GM21381 (cell line): ENCODE measurements around the gene B3GNT8.
"Not testable (repeated sequence)": the region's sequence is repeated elsewhere in the genome, so short reads cannot be mapped to it uniquely, and the experiment has no call there.

Experiments used
- ATAC-seq: cut with Tn5 transposase; IDR thresholded peaks from one replicate; pipeline ENCODE4 v1.9.1; 2021; ENCODE audit warnings: mild to moderate bottlenecking, moderate library complexity; ENCODE audit not compliant: unreplicated experiment

The B3GNT8 gene

DNA sequence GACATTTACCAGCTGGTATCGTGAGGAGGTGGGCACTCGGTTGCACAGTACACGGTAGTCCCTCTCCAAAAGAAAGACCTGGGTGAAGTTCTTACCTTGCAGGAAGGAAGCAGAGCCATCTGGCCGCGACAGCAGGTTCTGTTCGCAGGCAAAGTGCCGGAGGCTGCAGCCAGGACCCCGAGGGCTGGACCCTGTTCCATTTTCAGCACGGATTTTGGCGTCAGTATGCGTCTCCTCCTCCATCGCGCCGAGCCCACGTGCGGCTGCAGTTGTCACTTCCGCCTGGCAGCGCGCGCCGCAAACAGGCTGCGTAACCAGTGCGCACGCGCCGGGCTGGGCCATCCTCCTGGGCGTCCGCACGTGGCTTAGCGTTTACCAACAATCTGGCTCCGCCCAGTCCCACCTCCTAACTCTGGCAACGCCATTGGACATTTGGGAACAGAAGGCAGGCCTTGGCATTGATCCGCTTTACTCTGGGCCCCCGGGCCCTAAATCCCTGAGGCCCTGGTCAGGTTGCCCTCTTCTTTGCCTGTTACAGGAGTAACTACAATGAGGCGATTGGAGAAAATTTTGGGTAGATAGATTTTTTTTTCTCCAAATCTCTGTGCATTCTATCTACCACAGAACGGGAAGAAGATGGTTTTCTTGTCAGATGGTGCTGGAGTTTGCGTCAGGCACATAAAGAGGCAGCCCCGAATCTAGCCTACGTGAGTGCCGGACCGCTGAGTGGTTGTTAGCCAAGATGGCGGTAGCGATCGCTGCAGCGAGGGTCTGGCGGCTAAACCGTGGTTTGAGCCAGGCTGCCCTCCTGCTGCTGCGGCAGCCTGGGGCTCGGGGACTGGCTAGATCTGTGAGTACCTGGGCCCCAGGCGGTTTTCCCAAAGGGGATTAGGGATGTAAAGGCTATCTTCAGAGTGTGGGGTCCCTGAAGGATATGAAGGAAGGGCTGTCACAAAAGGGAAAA is 29.8 kb downstream of the B3GNT8 start, which contains the start of the genes BCKDHA and EXOSC5:
Gene BCKDHA, plus strand, starts transcription at position 733 of the 964 bp plus-strand sequence. Its CDS starts 10 bp downstream, at position 743.
Gene EXOSC5, minus strand, starts transcription at position 274 of the 964 bp plus-strand sequence. Its CDS starts 31 bp downstream, at position 243.
- peak; percentile 87 for ATAC-seq

DNA sequence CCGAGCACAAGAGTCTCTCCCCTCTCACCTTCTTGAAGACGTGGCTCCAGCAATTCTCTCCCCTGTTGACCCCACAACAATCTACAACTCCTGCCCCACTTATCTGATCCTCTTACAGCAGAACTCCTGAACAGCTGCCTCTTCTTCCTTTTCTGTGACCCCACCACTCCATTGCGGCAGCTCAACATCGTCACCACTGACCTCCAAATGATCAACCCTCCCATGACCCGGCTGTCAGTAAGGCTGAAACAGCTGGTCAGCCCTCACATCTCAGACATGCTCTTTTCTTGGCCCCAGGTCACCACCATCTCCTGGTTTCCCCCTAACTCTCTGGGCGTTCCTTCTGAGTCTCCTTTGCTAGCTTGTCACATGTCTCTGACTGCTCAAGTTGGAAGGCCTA is 31.8 kb downstream of the B3GNT8 start:
- ATAC-seq: no peak

DNA sequence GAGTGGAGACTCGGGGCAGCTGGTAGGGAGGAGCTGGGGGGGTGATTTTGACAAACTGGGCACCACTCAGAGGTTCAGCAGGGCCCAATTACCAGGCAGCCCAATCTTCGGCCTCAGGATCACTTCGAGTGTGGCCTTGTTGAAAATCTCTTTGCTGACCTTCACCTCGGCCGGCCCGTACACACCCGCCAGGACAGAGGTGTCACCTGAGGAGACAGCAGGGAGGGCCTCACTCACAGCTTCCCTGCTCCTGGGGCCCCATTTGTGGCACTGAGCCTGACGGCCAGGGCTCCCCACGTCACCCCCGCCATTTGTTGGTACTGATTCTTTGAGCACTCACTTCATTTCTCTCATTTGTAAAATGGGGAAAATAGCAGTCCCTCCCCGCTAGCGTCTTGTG is 34.4 kb downstream of the B3GNT8 start:
- no peak for ATAC-seq

DNA sequence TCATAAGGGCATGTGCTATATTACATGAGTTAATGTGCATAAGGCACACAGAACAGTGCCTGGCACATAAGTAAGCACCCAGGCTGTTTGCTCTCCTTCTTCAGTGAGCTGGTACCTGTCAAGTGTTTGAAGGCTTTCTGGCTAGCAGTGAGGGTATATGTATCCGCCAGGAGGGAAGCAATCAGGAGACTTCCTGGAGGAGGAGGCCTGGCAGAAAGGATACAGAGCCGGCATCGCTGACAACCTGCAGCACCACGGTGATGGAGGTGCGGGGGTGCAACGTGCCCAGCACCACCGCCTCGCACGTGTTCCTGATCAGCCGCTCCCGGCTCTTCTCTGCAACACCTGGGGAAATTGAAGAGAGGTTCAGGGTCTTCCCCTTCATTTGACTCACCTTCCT is 35.6 kb downstream of the B3GNT8 start:
- ATAC-seq: no peak

DNA sequence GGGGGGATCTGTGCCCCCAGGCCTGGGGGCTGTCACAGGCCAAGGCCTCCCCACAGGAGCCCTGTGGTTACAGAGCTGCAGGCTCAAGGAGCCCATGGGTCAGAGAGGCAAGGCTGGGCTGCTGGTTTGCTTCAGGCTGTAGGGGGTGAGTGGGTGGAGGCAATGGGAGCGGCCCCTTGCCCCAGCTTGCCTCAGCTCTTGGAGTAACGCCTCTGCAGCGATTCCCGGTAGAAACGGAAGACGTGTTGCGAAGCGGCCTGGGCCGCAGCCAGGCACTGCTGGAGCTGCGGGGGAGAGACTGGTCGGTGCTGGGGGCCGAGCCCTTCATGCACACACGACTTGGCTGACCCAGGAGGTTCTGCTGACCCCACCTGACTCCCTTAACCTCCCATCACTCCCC is 40.7 kb downstream of the B3GNT8 start:
- ATAC-seq: no peak

DNA sequence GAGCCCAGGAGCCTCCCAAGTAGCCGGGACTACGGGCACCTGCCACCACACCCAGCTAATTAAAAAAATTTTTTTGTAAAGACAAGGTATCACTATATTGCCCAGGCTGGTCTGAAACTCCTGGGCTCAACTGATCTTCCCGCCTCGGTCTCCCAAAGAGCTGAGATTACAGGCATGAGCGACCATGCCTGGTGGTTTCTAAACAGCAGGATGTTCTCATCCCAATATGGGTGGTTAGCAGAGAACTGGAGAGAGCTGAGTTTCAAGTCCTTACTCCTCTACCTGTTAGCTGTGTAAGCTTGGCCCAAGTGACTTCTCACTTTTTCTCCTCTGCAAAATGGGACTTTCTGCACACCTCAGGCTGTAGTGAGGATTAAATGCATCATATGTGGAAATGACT is 42.8 kb downstream of the B3GNT8 start:
- no peak for ATAC-seq

DNA sequence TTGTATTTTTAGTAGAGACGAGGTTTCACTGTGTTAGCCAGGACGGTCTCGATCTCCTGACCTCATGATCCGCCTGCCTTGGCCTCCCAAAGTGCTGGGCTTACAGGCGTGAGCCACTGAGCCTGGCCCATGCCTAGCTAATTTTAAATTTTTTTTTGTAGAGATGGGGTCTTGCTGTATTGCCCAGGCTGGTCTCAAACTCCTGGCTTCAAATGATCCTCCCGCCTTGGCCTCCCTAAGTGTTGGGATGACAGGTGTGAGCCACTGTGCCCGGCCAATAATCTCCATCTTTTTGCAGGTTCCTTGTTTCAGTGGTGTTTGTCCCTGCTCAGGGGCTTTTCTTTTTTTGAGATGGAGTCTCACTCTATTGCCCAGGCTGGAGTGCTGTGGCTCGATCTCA is 45.6 kb downstream of the B3GNT8 start:
- not testable (repeated sequence) for ATAC-seq

DNA sequence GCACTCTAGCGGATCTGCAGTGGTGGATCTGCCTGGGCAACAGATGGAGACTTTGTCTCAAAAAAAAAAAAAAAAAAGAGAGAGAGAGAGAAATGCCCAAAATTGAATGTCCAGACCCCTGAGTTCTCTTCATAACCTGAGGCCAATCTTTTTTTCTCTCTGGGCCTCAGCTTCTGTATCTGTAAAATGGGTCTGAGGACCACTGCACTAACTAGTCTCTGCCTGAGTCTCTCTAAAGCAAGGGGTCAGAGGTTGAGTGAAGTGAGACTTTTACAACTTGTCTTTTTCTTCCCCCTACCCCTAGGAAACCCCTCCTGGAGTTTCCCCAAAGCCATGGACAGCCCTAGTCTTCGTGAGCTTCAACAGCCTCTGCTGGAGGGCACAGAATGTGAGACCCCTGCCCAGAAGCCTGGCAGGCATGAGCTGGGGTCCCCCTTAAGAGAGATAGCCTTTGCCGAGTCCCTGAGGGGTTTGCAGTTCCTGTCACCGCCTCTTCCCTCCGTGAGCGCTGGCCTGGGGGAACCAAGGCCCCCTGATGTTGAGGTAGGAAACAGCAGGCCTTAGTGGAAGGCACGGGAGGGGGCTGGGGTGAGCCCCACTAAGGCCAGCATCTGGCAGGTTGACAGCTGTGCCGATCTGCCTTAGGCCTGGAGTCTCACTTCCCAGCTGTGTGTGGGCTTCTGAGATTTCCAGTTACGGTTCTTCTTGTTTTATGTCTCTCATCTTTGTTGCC is 49.0 kb downstream of the B3GNT8 start:
- no peak for ATAC-seq

DNA sequence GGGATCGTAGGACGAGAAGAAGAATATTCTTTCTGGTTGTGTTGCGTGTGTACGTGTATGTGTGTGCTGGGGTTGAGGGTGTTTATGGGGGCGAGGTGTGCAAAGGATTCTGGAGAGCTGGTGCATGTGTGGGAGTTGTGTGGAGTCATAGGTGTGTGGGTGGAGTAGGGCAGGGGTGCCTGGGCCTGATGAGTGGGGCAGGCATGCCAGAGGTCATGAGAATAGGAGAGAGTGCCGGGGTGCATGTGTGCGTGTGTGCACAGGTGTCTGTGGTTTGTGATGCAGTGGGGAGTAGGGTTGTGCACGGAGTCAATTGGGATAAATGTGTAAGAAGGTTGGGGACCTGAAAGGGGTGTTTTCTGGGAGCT is 50.2 kb downstream of the B3GNT8 start:
- ATAC-seq: no peak

DNA sequence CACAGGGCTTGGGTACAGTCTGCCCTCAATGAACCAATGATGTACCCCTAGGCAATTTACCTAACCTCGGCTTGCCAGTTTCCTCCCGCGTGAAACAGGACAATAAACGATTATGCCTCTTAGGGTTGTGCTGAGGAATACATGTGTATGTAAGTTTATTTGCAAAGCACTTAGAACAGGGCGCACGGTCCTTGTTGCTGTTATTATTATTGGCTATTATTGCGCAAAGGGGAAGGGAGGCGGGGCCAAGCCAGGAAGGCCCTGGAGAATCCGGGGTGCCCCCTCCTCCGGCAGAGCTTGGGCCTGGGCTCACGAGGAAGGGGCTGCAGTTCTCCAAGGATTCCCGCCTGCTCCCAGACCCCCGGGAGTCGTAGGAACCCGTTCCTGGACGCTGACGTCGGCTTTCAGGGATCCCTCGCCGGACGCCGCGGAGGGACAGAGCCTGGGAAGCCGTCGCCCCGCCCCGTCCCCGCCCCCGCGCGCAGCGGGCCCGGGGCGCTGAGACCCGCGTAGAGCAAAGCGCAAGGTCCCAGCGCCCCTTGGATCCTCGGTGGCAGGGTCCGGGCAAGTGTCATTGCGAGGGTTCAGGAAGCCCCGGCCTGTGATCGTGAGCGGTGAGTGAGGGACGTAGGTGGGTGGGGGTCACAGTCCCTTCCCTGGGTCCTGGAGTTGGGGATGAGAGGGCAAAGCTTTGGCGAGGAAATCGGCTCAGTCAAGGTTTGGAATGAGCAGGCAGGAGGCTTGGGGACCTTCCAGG is 50.8 kb downstream of the B3GNT8 start, which contains the start of gene TMEM91:
Gene TMEM91, plus strand, starts transcription at position 293 of the 757 bp plus-strand sequence. CDS start 1,777 bp downstream, outside the sequence.
- no peak for ATAC-seq
